ENCODE results near the gene A3GALT2. TPM values are rescaled to one million over a fixed set of nuclear protein-coding genes. Genes with fewer than 3 reads are reported as not detected.

Gene A3GALT2
- total RNA-seq, 1 experiment from 2014 or later: not detected

DNA sequence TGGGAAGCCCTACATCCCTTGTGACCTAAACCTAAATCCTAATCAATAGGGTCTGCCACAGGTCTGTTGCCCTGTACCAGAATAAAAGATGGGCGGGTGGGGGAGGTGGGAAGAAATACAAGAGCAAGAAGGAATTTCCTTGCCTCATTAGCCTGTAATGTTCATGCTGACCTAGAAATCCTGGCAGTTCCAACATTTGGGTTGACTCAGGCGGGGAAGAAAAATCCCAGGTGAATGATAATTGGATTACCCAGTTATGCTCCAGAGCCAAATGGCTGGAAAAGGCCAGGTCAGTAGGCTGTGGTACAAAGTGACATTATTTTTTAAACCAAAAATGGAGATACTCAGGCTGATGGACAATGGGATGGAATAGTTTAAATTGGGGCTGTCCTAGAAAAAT, 27.3 kb upstream of the A3GALT2 start:
- ChIA-PET POLR2A (ENCODE audit: unreplicated experiment) (interaction anchor here (0.5 kb wide), 1 partner anchor 394 kb away, joined by 3 read pairs; no protein-coding TSS in a partner anchor), CTCF (no interaction called here)
- DNase-seq: no peak
- BruUV-seq (replicated peaks): no TSS peak
- Histone ChIP-seq H3K27ac (peak overlapping the region; percentile 86), H3K9me2 (ENCODE audit: insufficient read depth) (no peaks in the 10 kb centered on the region), H3F3A (ENCODE audit: insufficient read depth, low read depth) (peaks cover 48% of the 10 kb centered on the region), H3K27me3 (ENCODE audit: insufficient read depth, low read depth) (no peaks in the 10 kb centered on the region), H2AFZ (no peak overlapping the region), H3K79me2 (ENCODE audit: low read depth) (peaks cover 79% of the 10 kb centered on the region), H3K36me3 (ENCODE audit: low read depth) (peaks cover 22% of the 10 kb centered on the region), H3K4me1 (replicated peaks; ENCODE audit: insufficient read depth) (peaks cover 71% of the 10 kb centered on the region), H4K20me1 (ENCODE audit: insufficient read depth) (peaks cover 10% of the 10 kb centered on the region; the same call in 1 of the 2 replicates), H3K4me3 (peak overlapping the region; percentile 99), H3K4me2 (peak overlapping the region; percentile 99), H3K9me3 (ENCODE audit: insufficient read depth, low read depth) (no peaks in the 10 kb centered on the region)
- TF ChIP-seq, protein P1, sequence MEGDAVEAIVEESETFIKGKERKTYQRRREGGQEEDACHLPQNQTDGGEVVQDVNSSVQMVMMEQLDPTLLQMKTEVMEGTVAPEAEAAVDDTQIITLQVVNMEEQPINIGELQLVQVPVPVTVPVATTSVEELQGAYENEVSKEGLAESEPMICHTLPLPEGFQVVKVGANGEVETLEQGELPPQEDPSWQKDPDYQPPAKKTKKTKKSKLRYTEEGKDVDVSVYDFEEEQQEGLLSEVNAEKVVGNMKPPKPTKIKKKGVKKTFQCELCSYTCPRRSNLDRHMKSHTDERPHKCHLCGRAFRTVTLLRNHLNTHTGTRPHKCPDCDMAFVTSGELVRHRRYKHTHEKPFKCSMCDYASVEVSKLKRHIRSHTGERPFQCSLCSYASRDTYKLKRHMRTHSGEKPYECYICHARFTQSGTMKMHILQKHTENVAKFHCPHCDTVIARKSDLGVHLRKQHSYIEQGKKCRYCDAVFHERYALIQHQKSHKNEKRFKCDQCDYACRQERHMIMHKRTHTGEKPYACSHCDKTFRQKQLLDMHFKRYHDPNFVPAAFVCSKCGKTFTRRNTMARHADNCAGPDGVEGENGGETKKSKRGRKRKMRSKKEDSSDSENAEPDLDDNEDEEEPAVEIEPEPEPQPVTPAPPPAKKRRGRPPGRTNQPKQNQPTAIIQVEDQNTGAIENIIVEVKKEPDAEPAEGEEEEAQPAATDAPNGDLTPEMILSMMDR (conservative IDR thresholded peaks at IDR 0.05): no peak
- TF ChIP-seq EZH2 (IDR thresholded peaks at IDR 0.05; ENCODE audit: low read depth): no peak
- intact Hi-C loops (cut with micrococcal nuclease; ENCODE audit: unreplicated experiment): loop anchor here (5.0 kb wide), 1 partner anchor 221 kb away; no protein-coding TSS in a partner anchor

DNA sequence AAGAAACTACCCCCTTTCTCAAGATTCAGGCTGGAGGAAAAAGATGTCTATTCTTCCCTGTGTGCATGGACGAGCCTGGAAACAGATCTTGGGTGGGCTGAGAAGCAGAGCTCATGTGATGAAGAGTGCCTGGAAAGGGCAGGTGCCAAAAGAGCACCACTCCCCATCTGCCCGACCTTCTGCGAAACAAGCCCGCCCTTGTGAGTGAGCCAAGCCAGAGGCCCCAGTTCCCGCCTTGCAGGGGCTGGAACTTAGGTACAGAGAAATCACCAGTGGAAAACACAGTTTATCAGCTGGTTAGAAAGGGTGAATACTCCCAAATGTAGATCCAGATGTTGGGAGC, 26.7 kb upstream of the A3GALT2 start:
- intact Hi-C loops (cut with micrococcal nuclease; ENCODE audit: unreplicated experiment): loop anchor here (5.0 kb wide), 1 partner anchor 220 kb away; no protein-coding TSS in a partner anchor
- H3K27me3 ChIP-seq (ENCODE audit: insufficient read depth, low read depth): no peaks in the 10 kb centered on the region
- TF ChIP-seq, protein P1 (conservative IDR thresholded peaks at IDR 0.05): no peak
- peak overlapping the region; percentile 99 for H3K4me3 ChIP-seq
- peaks cover 49% of the 10 kb centered on the region for H3F3A ChIP-seq (ENCODE audit: insufficient read depth, low read depth)
- H3K9me2 ChIP-seq (ENCODE audit: insufficient read depth): no peaks in the 10 kb centered on the region
- H3K36me3 ChIP-seq (ENCODE audit: low read depth): peaks cover 26% of the 10 kb centered on the region
- ChIA-PET POLR2A (ENCODE audit: unreplicated experiment) (no interaction called here), CTCF (no interaction called here)
- peaks cover 74% of the 10 kb centered on the region for H3K4me1 ChIP-seq (replicated peaks; ENCODE audit: insufficient read depth)
- no peak overlapping the region for H2AFZ ChIP-seq
- H4K20me1 ChIP-seq (ENCODE audit: insufficient read depth): peaks cover 16% of the 10 kb centered on the region
- H3K27ac ChIP-seq: peak overlapping the region; percentile 86
- DNase-seq: no peak
- no peaks in the 10 kb centered on the region for H3K9me3 ChIP-seq (ENCODE audit: insufficient read depth, low read depth)
- H3K79me2 ChIP-seq (ENCODE audit: low read depth): peaks cover 84% of the 10 kb centered on the region
- BruUV-seq (replicated peaks): no TSS peak
- H3K4me2 ChIP-seq: peak overlapping the region; percentile 99

DNA sequence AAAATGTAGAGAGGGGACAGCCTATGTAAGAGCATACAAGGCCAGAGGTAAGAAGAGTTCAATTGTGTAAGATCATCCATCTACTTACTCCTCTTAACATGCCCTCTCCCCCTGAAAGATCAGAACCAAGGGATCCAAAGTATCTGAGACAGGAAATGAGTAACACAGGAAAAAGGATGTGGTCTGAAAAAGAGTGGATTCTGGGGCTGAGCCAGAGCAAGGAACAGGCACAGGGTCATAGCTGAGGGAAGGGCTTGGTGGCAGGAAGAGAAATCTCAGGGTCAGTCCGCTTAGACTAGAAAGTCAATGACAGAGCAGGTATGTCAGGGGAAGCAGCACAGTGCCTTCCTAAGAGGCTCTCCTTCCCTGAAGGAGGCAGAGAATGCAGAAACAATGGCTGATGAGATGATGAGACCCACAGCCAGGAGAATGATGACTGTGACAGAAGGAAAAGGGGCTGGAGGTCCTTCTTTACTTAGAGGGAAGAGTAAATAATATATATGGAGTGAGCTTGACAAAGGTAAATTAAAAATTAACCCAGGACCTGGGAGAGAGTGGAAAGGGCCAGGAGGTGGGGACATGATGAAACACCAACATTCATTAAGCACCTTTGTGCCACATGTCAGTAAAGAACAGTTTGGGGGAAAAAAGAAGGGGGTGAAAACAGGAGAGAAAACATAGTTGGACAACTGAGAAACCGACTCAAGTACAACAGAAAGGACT, 26.2 kb upstream of the A3GALT2 start:
- TF ChIP-seq EZH2 (IDR thresholded peaks at IDR 0.05; ENCODE audit: low read depth): no peak
- TF ChIP-seq, protein P1 (conservative IDR thresholded peaks at IDR 0.05): no peak
- H3K9me3 ChIP-seq (ENCODE audit: insufficient read depth, low read depth): no peaks in the 10 kb centered on the region
- H3K9me2 ChIP-seq (ENCODE audit: insufficient read depth): no peaks in the 10 kb centered on the region
- peak overlapping the region; percentile 99 for H3K4me2 ChIP-seq
- H3F3A ChIP-seq (ENCODE audit: insufficient read depth, low read depth): peaks cover 50% of the 10 kb centered on the region
- ChIA-PET CTCF (no interaction called here), POLR2A (ENCODE audit: unreplicated experiment) (interaction anchor here (0.7 kb wide), 1 partner anchor 24 kb away, joined by 3 read pairs; no protein-coding TSS in a partner anchor)
- BruUV-seq (replicated peaks): TSS peak; percentile 64
- no peaks in the 10 kb centered on the region for H3K27me3 ChIP-seq (ENCODE audit: insufficient read depth, low read depth)
- H3K4me1 ChIP-seq (replicated peaks; ENCODE audit: insufficient read depth): peaks cover 74% of the 10 kb centered on the region
- H4K20me1 ChIP-seq (ENCODE audit: insufficient read depth): peaks cover 19% of the 10 kb centered on the region
- H3K4me3 ChIP-seq: peak overlapping the region; percentile 99
- intact Hi-C loops (cut with micrococcal nuclease; ENCODE audit: unreplicated experiment): loop anchor here (5.0 kb wide), 1 partner anchor 220 kb away; no protein-coding TSS in a partner anchor
- H3K79me2 ChIP-seq (ENCODE audit: low read depth): peaks cover 90% of the 10 kb centered on the region
- H3K27ac ChIP-seq: peak overlapping the region; percentile 86
- peaks cover 27% of the 10 kb centered on the region for H3K36me3 ChIP-seq (ENCODE audit: low read depth)
- peak; percentile 44 to 79 for DNase-seq
- H2AFZ ChIP-seq: no peak overlapping the region

Measured in PC-9 (cell line).